Measurements from ENCODE around the gene MYH14. TPM values are rescaled to one million over a fixed set of nuclear protein-coding genes. Genes with fewer than 3 reads are reported as not detected.

The MYH14 gene
- polyA plus RNA-seq, 3 donors = not detected

DNA sequence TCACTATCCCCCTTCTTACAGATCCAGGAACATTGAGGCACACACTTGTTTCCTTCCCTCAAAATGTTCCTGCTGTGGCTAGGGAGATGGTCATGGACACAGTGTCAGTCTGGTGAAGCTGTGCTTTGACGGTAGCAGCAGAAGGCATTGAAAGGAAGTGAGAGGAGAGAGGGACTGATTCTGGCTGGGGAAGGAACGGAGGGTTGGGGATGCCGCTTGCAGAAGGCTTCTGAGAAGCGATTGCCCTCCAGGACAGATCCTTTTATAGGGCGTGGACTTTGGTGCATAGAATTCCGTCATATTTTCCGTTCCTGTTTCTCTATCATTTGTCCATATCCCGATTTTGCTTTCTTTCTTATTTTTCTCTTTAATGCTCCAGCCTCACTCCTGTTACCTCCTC, 14.1 kb upstream of the MYH14 start:
- no peak overlapping the region for H3K27ac Mint-ChIP-seq
- Histone ChIP-seq H3K9ac (ENCODE audit: insufficient read depth, low read length, poor library complexity, severe bottlenecking) (no peak overlapping the region), H3K27ac (ENCODE audit: low read depth in 1 of 2, low read length in 2 of 2) (no peak overlapping the region), H4K20me1 (ENCODE audit: insufficient read depth, low read length) (no peaks in the 10 kb centered on the region), H3K4me2 (replicated peaks; ENCODE audit: extremely low read depth, low read length, poor library complexity, severe bottlenecking) (no peak overlapping the region), H3K36me3 (replicated peaks in 1 of 2; ENCODE audit: control insufficient read depth in 1 of 2, insufficient read depth in 2 of 2, low read length in 2 of 2) (no peaks in the 10 kb centered on the region), H3K4me1 (ENCODE audit: control insufficient read depth in 1 of 2, insufficient read depth in 2 of 2, low read length in 2 of 2) (no peaks in the 10 kb centered on the region), H2AFZ (ENCODE audit: insufficient read depth, low read depth, low read length, poor library complexity, severe bottlenecking) (no peak overlapping the region), H3K4me3 (replicated peaks in 1 of 3; ENCODE audit: low read depth in 2 of 3, low read length in 3 of 3) (no peak overlapping the region), H3K27me3 (ENCODE audit: control insufficient read depth in 2 of 2, insufficient read depth in 2 of 2, low read length in 2 of 2) (no peaks in the 10 kb centered on the region), H3K9me3 (replicated peaks in 1 of 2; ENCODE audit: control insufficient read depth in 1 of 2, insufficient read depth in 1 of 2, low read length in 2 of 2) (no peaks in the 10 kb centered on the region), H3K79me2 (ENCODE audit: insufficient read depth, low read length) (no peaks in the 10 kb centered on the region)
- TF ChIP-seq, protein P1, sequence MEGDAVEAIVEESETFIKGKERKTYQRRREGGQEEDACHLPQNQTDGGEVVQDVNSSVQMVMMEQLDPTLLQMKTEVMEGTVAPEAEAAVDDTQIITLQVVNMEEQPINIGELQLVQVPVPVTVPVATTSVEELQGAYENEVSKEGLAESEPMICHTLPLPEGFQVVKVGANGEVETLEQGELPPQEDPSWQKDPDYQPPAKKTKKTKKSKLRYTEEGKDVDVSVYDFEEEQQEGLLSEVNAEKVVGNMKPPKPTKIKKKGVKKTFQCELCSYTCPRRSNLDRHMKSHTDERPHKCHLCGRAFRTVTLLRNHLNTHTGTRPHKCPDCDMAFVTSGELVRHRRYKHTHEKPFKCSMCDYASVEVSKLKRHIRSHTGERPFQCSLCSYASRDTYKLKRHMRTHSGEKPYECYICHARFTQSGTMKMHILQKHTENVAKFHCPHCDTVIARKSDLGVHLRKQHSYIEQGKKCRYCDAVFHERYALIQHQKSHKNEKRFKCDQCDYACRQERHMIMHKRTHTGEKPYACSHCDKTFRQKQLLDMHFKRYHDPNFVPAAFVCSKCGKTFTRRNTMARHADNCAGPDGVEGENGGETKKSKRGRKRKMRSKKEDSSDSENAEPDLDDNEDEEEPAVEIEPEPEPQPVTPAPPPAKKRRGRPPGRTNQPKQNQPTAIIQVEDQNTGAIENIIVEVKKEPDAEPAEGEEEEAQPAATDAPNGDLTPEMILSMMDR (IDR thresholded peaks at IDR 0.05) = no peak
- peaks cover 3% of the 10 kb centered on the region for H3K4me1 Mint-ChIP-seq
- intact Hi-C loops (cut with micrococcal nuclease) = no loop called here
- H3K9me3 Mint-ChIP-seq = peaks cover 0 to 5% (median 0%) of the 10 kb centered on the region in 7 donors
- peak overlapping the region in 1 of 2 donors; percentile 28 for H3K4me3 Mint-ChIP-seq
- no peak for DNase-seq
- no peaks in the 10 kb centered on the region for H3K36me3 Mint-ChIP-seq
- peaks cover 9 to 15% (median 14%) of the 10 kb centered on the region in 3 donors for H3K27me3 Mint-ChIP-seq (ENCODE audit: low read depth in 3 of 3)
- 97% methylated on average over 6 of the region's 8 CpGs for WGBS (ENCODE audit: insufficient coverage)

DNA sequence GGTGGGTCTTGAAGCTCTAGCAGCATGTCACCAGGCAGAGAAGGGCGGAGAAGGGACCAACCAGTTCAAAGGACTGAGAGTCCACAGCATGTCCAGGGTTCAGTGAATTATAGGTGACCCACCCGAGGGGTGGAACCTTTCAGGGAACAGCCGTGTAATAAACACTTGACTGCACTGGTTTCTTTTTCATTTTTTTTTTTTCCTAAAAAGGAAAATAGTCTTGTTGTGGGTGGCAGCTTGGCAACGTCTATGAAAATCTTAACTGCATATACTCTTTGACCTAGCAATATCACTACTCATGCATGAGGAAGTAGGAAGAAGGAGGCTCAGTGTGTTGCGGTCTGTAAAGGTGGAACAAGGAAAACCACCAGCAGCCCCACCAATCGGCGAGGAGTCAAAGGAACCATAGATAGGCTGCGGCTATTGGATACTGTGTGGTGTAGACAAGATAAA, 13.0 kb upstream of the MYH14 start:
- Histone ChIP-seq H3K27me3 (ENCODE audit: control insufficient read depth in 2 of 2, insufficient read depth in 2 of 2, low read length in 2 of 2) (no peaks in the 10 kb centered on the region), H2AFZ (ENCODE audit: insufficient read depth, low read depth, low read length, poor library complexity, severe bottlenecking) (no peak overlapping the region), H3K4me1 (ENCODE audit: control insufficient read depth in 1 of 2, insufficient read depth in 2 of 2, low read length in 2 of 2) (no peaks in the 10 kb centered on the region), H3K9ac (ENCODE audit: insufficient read depth, low read length, poor library complexity, severe bottlenecking) (no peak overlapping the region), H3K4me3 (replicated peaks in 1 of 3; ENCODE audit: low read depth in 2 of 3, low read length in 3 of 3) (no peak overlapping the region), H4K20me1 (ENCODE audit: insufficient read depth, low read length) (no peaks in the 10 kb centered on the region), H3K9me3 (replicated peaks in 1 of 2; ENCODE audit: control insufficient read depth in 1 of 2, insufficient read depth in 1 of 2, low read length in 2 of 2) (no peaks in the 10 kb centered on the region), H3K27ac (ENCODE audit: low read depth in 1 of 2, low read length in 2 of 2) (no peak overlapping the region), H3K36me3 (replicated peaks in 1 of 2; ENCODE audit: control insufficient read depth in 1 of 2, insufficient read depth in 2 of 2, low read length in 2 of 2) (no peaks in the 10 kb centered on the region), H3K79me2 (ENCODE audit: insufficient read depth, low read length) (no peaks in the 10 kb centered on the region), H3K4me2 (replicated peaks; ENCODE audit: extremely low read depth, low read length, poor library complexity, severe bottlenecking) (no peak overlapping the region)
- no peaks in the 10 kb centered on the region for H3K36me3 Mint-ChIP-seq
- no peak overlapping the region for H3K27ac Mint-ChIP-seq
- no CpG with 5 or more reads among the region's 8 CpGs for WGBS (ENCODE audit: insufficient coverage)
- peaks cover 3% of the 10 kb centered on the region for H3K4me1 Mint-ChIP-seq
- peaks cover 0 to 3% (median 0%) of the 10 kb centered on the region in 7 donors for H3K9me3 Mint-ChIP-seq
- no peak overlapping the region for H3K4me3 Mint-ChIP-seq
- H3K27me3 Mint-ChIP-seq (ENCODE audit: low read depth in 3 of 3) = peaks cover 9 to 15% (median 14%) of the 10 kb centered on the region in 3 donors
- TF ChIP-seq, protein P1 (IDR thresholded peaks at IDR 0.05) = no peak
- intact Hi-C loops (cut with micrococcal nuclease) = no loop called here
- DNase-seq = no peak

Measured in CD14-positive monocyte (primary cell).